Breast epithelium (tissue), 3 donors: ENCODE results near the gene MDFIC2.

Experiments
- POLR2A ChIP-seq: fragments of 450-650 bp; IDR thresholded peaks from one replicate; pipeline ENCODE4 v1.6.1; 2016; ENCODE audit warnings: antibody characterized with exemption, mild to moderate bottlenecking, moderate library complexity
- POLR2AphosphoS5 ChIP-seq, 3 donors: sonication (generic); formaldehyde crosslinking; IDR thresholded peaks; one replicate each; pipeline ENCODE4 v1.6.1; 2017; ENCODE audit warnings: antibody characterized with exemption in 3 of 3
- TF ChIP-seq, protein P1 (sequence below), 3 donors: fragments of 450-650 bp; IDR thresholded peaks; one replicate each; pipeline ENCODE4 v1.5.1; 2016 to 2017; ENCODE audit warnings: antibody characterized with exemption in 3 of 3, mild to moderate bottlenecking in 3 of 3, moderate library complexity in 3 of 3

DNA sequence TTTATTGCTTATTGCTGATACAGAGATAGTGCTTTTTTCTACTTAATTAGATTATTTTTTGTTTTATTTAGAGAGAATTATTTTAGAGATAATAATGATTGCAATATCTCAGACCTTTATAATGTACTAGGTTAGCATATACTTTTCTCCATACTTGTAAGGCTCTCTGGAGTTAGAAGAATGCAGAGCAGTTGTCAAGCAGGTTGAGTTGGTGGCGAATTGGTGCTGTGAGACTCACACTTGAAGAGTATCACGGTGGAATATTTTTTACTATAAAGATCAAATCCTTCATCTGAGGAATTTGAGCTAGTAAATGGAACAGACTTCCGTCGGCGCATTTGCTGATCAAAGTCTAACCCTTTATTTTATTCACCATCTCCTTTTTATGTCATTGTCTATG, 47.3 kb upstream of the MDFIC2 start:
- TF ChIP-seq POLR2AphosphoS5 (IDR thresholded peaks at IDR 0.05): no peak
- TF ChIP-seq, protein P1, sequence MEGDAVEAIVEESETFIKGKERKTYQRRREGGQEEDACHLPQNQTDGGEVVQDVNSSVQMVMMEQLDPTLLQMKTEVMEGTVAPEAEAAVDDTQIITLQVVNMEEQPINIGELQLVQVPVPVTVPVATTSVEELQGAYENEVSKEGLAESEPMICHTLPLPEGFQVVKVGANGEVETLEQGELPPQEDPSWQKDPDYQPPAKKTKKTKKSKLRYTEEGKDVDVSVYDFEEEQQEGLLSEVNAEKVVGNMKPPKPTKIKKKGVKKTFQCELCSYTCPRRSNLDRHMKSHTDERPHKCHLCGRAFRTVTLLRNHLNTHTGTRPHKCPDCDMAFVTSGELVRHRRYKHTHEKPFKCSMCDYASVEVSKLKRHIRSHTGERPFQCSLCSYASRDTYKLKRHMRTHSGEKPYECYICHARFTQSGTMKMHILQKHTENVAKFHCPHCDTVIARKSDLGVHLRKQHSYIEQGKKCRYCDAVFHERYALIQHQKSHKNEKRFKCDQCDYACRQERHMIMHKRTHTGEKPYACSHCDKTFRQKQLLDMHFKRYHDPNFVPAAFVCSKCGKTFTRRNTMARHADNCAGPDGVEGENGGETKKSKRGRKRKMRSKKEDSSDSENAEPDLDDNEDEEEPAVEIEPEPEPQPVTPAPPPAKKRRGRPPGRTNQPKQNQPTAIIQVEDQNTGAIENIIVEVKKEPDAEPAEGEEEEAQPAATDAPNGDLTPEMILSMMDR (IDR thresholded peaks at IDR 0.05): no peak
- TF ChIP-seq POLR2A: no peak
